HG02623 (cell line): Measurements from ENCODE around the gene MZT2B.
"Not testable (repeated sequence)": the region's sequence is repeated elsewhere in the genome, so short reads cannot be mapped to it uniquely, and the experiment has no call there.

ENCODE experiments used
- ATAC-seq: cut with Tn5 transposase; IDR thresholded peaks from one replicate; pipeline ENCODE4 v1.9.1; 2021; ENCODE audit warnings: moderate library complexity; ENCODE audit not compliant: unreplicated experiment

MZT2B gene

DNA sequence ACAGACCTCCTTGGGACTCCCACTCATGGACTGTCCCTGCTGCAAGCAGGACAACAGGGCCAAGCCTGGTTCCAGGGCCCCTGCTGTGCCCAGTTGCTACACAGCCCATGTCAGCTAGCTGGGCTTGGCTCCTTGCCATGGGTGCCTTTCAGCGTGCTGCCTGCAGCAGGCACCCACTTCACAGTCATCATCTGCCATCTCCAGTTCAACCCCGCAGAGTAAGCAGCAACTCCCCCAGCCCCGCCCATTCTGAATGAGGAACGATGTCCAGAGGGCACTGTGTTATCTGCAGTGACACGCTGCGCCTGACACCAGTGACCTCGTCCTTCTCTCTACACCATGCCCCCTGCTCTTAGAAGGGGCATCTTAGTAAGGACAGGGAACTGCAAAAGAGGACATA lies 20.5 kb downstream of the MZT2B start:
- not testable (repeated sequence) for ATAC-seq

DNA sequence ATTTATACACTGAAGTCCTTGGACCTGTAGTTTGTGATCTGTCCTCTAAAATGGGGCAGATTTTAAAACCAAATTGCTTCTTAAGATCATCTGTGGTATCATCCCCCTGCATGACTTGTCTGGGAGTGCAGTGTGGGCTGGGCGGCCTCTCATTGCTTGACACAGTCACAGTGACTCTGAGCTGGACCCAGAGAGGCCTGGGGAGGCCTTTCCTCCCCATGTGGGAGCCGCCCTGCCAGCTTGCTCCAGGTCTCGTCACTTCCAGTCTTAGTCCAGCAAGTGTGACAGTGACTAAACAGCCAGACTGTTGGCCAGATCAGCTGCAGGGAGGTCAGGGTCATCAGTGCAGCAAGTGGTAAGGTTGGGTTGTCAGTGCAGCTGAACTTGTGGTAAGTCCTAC lies 21.1 kb downstream of the MZT2B start:
- not testable (repeated sequence) for ATAC-seq

- not testable (repeated sequence) for ATAC-seq
Measured at GRCh38 chr2:130207051-130207450, 25.0 kb downstream of the MZT2B start.

- ATAC-seq = not testable (repeated sequence)
Measured at GRCh38 chr2:130219147-130219546, 37.1 kb downstream of the MZT2B start.

- ATAC-seq = not testable (repeated sequence)
Measured at GRCh38 chr2:130220505-130220904, 38.4 kb downstream of the MZT2B start.

- ATAC-seq = peak; percentile 95
Measured at GRCh38 chr2:130222523-130222922, 40.5 kb downstream of the MZT2B start.

DNA sequence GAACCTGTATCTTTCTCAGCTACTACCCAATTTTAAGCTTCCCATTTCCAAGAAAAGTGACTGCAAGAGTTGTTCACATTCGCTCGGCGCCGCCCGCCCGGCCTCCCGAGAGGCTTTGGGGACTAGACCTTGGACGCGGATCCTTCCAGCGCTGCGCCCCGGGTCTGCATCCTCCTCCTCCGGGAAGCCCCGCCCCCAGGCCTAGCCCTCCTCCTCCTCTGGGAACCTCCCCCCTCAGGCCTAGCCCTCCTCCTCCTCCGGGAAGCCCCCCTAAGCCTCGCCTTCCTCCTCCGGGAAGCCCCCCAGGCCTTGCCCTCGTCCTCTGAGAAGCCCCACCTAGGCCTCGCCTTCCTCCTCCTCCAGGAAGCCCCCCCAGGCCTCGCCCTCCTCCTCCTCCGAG lies 45.9 kb downstream of the MZT2B start:
- not testable (repeated sequence) for ATAC-seq

DNA sequence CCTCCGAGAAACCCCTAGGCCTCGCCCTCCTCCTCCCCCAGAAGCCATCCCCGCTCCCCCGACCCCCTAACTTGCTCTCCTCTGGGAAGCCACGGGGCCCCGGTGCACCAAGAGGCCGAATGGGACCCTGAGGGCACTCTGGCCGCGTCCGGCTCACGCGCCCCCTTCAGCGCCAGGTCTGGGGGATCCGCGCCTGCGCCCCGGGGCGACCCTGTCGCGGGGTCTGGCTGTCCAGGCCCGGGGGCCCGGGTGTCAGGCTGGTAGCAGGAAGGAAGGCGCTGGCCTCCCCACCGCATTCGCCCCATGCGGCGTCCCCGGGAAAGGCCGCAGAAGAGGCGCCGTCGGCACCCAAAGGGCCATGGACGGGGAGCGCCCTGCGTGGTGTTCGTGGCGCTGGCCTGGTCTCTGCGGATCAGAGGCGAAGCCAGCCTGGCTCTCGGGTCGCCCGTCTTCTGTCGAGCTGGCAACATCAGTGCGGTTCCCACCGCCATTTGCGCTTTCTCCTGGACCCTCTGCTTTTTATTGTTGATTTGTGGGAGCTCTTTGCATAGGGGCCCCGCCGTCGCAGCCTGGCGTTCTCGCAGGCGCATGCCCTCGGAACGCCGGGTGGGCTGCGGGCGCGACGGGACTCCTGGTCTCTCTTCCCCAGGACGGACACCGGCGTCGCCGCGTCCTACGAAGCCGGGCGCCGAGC lies 46.6 kb downstream of the MZT2B start:
- ATAC-seq = not testable (repeated sequence)

- peak; percentile 80 for ATAC-seq
Measured at GRCh38 chr2:130229161-130229510, 47.1 kb downstream of the MZT2B start.

DNA sequence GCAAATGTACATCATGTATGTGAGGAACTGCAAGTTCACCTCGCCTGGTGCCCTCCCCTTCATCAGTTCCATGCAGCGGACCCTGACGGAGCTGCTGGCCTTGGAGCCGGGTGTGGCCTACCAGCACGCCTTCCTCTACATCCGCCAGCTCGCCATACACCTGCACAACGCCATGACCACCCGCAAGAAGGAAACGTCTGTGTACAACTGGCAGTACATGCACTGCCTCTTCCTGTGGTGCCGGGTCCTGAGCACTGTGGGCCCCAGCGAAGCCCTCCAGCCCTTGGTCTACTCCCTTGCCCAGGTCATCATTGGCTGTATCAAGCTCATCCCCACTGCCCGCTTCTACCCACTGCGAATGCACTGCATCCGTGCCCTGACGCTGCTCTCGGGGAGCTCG lies 48.3 kb downstream of the MZT2B start:
- ATAC-seq = not testable (repeated sequence)

DNA sequence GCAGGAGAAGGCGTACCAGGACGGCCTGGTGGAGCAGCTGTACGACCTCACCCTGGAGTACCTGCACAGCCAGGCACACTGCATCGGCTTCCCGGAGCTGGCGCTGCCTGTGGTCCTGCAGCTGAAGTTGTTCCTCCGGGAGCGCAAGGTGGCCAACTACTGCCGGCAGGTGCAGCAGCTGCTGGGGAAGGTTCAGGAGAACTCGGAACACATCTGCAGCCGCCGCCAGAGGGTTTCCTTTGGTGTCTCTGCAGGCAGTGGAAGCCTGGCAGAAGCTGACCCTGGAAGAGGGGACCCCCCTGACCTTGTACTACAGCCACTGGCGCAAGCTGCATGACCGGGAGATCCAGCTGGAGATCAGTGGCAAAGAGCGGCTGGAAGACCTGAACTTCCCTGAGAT lies 48.8 kb downstream of the MZT2B start:
- not testable (repeated sequence) for ATAC-seq

DNA sequence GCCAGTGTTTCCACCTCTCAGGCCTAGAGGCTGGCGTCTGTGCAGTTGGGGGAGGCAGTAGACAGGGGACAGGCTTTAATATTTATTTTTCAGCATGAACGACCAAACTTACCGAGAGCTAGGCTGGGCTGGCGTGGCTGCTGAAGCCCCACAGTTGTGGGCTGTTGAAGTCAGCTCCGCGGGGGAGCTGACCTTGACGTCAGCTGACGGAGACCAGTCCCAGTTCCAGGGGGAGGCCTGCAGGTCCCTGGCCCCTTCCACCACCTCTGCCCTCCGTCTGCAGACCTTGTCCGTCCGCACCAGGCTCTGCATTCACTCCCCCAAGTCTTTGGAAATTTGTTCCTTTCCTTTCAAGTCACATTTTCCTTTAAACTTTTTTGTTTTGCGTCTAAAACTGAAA lies 49.6 kb downstream of the MZT2B start:
- no peak for ATAC-seq

- not testable (repeated sequence) for ATAC-seq
Measured at GRCh38 chr2:130233066-130233465, 51.0 kb downstream of the MZT2B start.

GRCh38 chr2:130239581-130239980 lies 57.5 kb downstream of the MZT2B start:
- not testable (repeated sequence) for ATAC-seq
